OCI-LY1 (cell line): Measurements from ENCODE around the gene HPS4.

ENCODE experiments used
- EZH2 ChIP-seq: fragments of 200-600 bp; sonication (generic), shearing (Covaris generic); IDR thresholded peaks from 2 replicates; pipeline ENCODE4 v1.8.0; 2017; ENCODE audit warnings: borderline replicate concordance, mixed run types, mild to moderate bottlenecking, antibody characterized with exemption, low read length, moderate library complexity, mixed read lengths
- TF ChIP-seq, protein P1 (sequence below): fragments of 200-600 bp; sonication (generic), shearing (Covaris generic); IDR thresholded peaks from 2 replicates; pipeline ENCODE4 v1.5.1; 2017; ENCODE audit warnings: mild to moderate bottlenecking, antibody characterized with exemption, low read length, moderate library complexity, mixed read lengths

DNA sequence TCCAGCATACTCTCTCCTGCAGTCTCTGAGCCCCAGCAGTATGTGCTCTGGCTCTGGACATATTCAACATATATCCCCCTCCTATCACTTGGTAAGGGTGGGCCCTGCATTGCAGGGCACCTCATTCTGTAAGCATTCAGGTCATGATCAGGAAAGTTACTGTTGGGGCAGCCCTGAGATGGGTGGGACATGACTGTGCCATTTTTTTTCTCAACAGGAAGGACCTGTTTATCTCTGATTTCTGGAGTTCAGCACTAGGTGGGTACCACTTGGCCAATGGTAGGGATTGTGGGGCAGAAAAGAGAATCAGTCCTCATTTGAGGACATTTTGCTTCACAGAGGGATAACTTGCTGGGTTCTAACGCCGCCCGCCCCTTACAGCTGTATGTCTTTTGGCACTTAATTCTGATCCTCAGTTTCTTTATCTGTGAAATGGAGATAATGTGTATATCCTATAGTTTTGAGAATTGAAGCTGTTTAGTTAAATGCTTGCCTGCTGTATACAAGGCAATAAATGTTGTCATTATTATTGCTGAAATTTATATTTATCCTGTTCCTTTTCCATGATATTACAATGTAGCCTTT lies 2.3 kb upstream of the HPS4 start:
- TF ChIP-seq, protein P1, sequence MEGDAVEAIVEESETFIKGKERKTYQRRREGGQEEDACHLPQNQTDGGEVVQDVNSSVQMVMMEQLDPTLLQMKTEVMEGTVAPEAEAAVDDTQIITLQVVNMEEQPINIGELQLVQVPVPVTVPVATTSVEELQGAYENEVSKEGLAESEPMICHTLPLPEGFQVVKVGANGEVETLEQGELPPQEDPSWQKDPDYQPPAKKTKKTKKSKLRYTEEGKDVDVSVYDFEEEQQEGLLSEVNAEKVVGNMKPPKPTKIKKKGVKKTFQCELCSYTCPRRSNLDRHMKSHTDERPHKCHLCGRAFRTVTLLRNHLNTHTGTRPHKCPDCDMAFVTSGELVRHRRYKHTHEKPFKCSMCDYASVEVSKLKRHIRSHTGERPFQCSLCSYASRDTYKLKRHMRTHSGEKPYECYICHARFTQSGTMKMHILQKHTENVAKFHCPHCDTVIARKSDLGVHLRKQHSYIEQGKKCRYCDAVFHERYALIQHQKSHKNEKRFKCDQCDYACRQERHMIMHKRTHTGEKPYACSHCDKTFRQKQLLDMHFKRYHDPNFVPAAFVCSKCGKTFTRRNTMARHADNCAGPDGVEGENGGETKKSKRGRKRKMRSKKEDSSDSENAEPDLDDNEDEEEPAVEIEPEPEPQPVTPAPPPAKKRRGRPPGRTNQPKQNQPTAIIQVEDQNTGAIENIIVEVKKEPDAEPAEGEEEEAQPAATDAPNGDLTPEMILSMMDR: no peak
- TF ChIP-seq EZH2: no peak
